HG03520 (cell line): ENCODE measurements around the gene SH3BP4.

ENCODE experiments used
- ATAC-seq: cut with Tn5 transposase; IDR thresholded peaks from one replicate; pipeline ENCODE4 v1.9.1; 2021; ENCODE audit warnings: mild to moderate bottlenecking, moderate library complexity; ENCODE audit not compliant: unreplicated experiment

Gene SH3BP4

GRCh38 chr2:234951664-234952269 is at the start of gene SH3BP4:
SH3BP4 (plus strand) TSS chr2:234952017; CDS start chr2:235035003, 82,986 bp downstream.
- no peak for ATAC-seq

GRCh38 chr2:234904785-234905184 is 47.0 kb upstream of the SH3BP4 start:
- no peak for ATAC-seq

GRCh38 chr2:234905547-234906265 is 46.1 kb upstream of the SH3BP4 start:
- ATAC-seq = no peak

GRCh38 chr2:234910186-234910679 is 41.6 kb upstream of the SH3BP4 start:
- ATAC-seq = no peak

- ATAC-seq = no peak
Observed at GRCh38 chr2:234911271-234911670, 40.5 kb upstream of the SH3BP4 start.

- no peak for ATAC-seq
Observed at GRCh38 chr2:234912437-234912836, 39.4 kb upstream of the SH3BP4 start.

- ATAC-seq = no peak
Observed at GRCh38 chr2:234913208-234913626, 38.6 kb upstream of the SH3BP4 start.

- no peak for ATAC-seq
Observed at GRCh38 chr2:234914371-234915154, 37.3 kb upstream of the SH3BP4 start.

GRCh38 chr2:234916674-234917073 is 35.1 kb upstream of the SH3BP4 start:
- ATAC-seq = no peak

GRCh38 chr2:234917211-234917975 is 34.4 kb upstream of the SH3BP4 start:
- ATAC-seq = no peak

- no peak for ATAC-seq
Observed at GRCh38 chr2:234919711-234920110, 32.1 kb upstream of the SH3BP4 start.

- no peak for ATAC-seq
Observed at GRCh38 chr2:234920836-234921235, 31.0 kb upstream of the SH3BP4 start.

GRCh38 chr2:234929002-234929401 is 22.8 kb upstream of the SH3BP4 start:
- no peak for ATAC-seq

- ATAC-seq = no peak
Observed at GRCh38 chr2:234930397-234930796, 21.4 kb upstream of the SH3BP4 start.

- no peak for ATAC-seq
Observed at GRCh38 chr2:234931371-234931770, 20.4 kb upstream of the SH3BP4 start.

GRCh38 chr2:234932591-234933168 is 19.1 kb upstream of the SH3BP4 start:
- no peak for ATAC-seq

- no peak for ATAC-seq
Observed at GRCh38 chr2:234935311-234935710, 16.5 kb upstream of the SH3BP4 start.

GRCh38 chr2:234939576-234939975 is 12.2 kb upstream of the SH3BP4 start:
- ATAC-seq = no peak

GRCh38 chr2:234939996-234940395 is 11.8 kb upstream of the SH3BP4 start:
- ATAC-seq = no peak

- ATAC-seq = no peak
Observed at GRCh38 chr2:234940527-234940926, 11.3 kb upstream of the SH3BP4 start.
